A673 (cell line): ENCODE data around the gene EML6. TPM values are rescaled to one million over a fixed set of nuclear protein-coding genes. Genes with fewer than 3 reads are reported as not detected.
A peak's percentile ranks its signal among the peaks of the same experiment; 100 is the strongest.

ENCODE experiments used
- BruUV-seq: library from RNA; stranded (reverse); fragments of 400-500 nt; replicated peaks from 2 replicates; lab custom pipeline; 2021; lab: Mats Ljungman, UMichigan
- CTCF ChIA-PET: fragments of 300-600 bp; sonication (Branson Sonifier 250); formaldehyde crosslinking; loops from one replicate; lab custom pipeline; 2022; ENCODE audit warnings: antibody characterized with exemption; lab: Charles Lee
- POLR2A ChIA-PET: fragments of 300-600 bp; sonication (Branson Sonifier 250); formaldehyde crosslinking; loops from one replicate; lab custom pipeline; 2022; ENCODE audit warnings: antibody characterized with exemption; ENCODE audit not compliant: low non-redundant PET; lab: Charles Lee
- DNase-seq: peaks from one replicate; pipeline ENCODE4 v3.0.0-alpha.2; 2015; ENCODE audit warnings: low spot score
- H3K27ac ChIP-seq: fragments of 200-600 bp; sonication (generic); 2 replicates; pipeline ENCODE4 v1.5.1; 2016; ENCODE audit warnings: mixed run types, low read depth, mild to moderate bottlenecking, mixed read lengths, antibody characterized with exemption, low read length; ENCODE audit not compliant: poor library complexity, severe bottlenecking
- H3K27me3 ChIP-seq: fragments of 200-600 bp; sonication (generic); replicated peaks from 2 replicates; pipeline ENCODE4 v1.6.1; 2017; ENCODE audit warnings: mixed run types, low read depth, mild to moderate bottlenecking, mixed read lengths, antibody characterized with exemption, low read length; ENCODE audit not compliant: insufficient read depth, poor library complexity
- H3K36me3 ChIP-seq: fragments of 200-600 bp; sonication (generic); 2 replicates; pipeline ENCODE4 v1.6.1; 2016; ENCODE audit warnings: mixed run types, mild to moderate bottlenecking, mixed read lengths, antibody characterized with exemption, low read length; ENCODE audit not compliant: insufficient read depth, poor library complexity, severe bottlenecking
- H3K4me1 ChIP-seq: fragments of 200-600 bp; sonication (generic); 2 replicates; pipeline ENCODE4 v1.6.1; 2017; ENCODE audit warnings: mixed run types, mild to moderate bottlenecking, mixed read lengths, antibody characterized with exemption, low read length; ENCODE audit not compliant: insufficient read depth, poor library complexity, severe bottlenecking
- H3K4me3 ChIP-seq: fragments of 200-600 bp; sonication (generic); 2 replicates; pipeline ENCODE4 v1.5.1; 2016; ENCODE audit warnings: low read depth, mixed run types, mild to moderate bottlenecking, mixed read lengths, low read length; ENCODE audit not compliant: poor library complexity, severe bottlenecking
- H3K9me3 ChIP-seq: fragments of 200-600 bp; sonication (generic); 2 replicates; pipeline ENCODE4 v1.6.1; 2016; ENCODE audit warnings: mixed run types, low read depth, mild to moderate bottlenecking, mixed read lengths, antibody characterized with exemption, low read length; ENCODE audit not compliant: poor library complexity, severe bottlenecking
- EZH2 ChIP-seq: fragments of 200-600 bp; sonication (generic); IDR thresholded peaks from 2 replicates; pipeline ENCODE4 v1.6.1; 2017; ENCODE audit warnings: borderline replicate concordance, low read depth, mild to moderate bottlenecking, mixed read lengths, antibody characterized with exemption, low read length; ENCODE audit not compliant: poor library complexity, severe bottlenecking
- intact Hi-C: fragments of 100-400 bp; cut with micrococcal nuclease; formaldehyde crosslinking; loops from one replicate; pipeline ENCODE4 v1.10.0; 2022; ENCODE audit not compliant: unreplicated experiment
- total RNA-seq: library from RNA; stranded (reverse); gene quantifications from 2 replicates; pipeline ENCODE4 v1.2.3, GENCODE V29; 2021
- TF ChIP-seq, protein P1 (sequence below): fragments of 300-800, 200-600 bp; sonication (generic); conservative IDR thresholded peaks from 2 replicates; pipeline ENCODE4 v1.5.1; 2017; ENCODE audit warnings: low read depth, mild to moderate bottlenecking, antibody characterized with exemption, low read length, moderate library complexity, mixed read lengths

Gene EML6
- total RNA-seq, 1 experiment from 2014 or later: 1.9 TPM

GRCh38 chr2:54901224-54901986, 177.9 kb downstream of the EML6 start:
- H3K4me3 ChIP-seq: no peak overlapping the region
- DNase-seq: no peak
- no TSS peak for BruUV-seq
- H3K4me1 ChIP-seq: peaks cover 27% of the 10 kb centered on the region
- ChIA-PET POLR2A (no interaction called here), CTCF (no interaction called here)
- H3K27me3 ChIP-seq: no peaks in the 10 kb centered on the region
- intact Hi-C loops: loop anchor here (2.0 to 5.0 kb wide), 2 partner anchors 146 to 273 kb away; no protein-coding TSS in a partner anchor
- no peak overlapping the region for H3K27ac ChIP-seq
- TF ChIP-seq EZH2: no peak
- TF ChIP-seq, protein P1, sequence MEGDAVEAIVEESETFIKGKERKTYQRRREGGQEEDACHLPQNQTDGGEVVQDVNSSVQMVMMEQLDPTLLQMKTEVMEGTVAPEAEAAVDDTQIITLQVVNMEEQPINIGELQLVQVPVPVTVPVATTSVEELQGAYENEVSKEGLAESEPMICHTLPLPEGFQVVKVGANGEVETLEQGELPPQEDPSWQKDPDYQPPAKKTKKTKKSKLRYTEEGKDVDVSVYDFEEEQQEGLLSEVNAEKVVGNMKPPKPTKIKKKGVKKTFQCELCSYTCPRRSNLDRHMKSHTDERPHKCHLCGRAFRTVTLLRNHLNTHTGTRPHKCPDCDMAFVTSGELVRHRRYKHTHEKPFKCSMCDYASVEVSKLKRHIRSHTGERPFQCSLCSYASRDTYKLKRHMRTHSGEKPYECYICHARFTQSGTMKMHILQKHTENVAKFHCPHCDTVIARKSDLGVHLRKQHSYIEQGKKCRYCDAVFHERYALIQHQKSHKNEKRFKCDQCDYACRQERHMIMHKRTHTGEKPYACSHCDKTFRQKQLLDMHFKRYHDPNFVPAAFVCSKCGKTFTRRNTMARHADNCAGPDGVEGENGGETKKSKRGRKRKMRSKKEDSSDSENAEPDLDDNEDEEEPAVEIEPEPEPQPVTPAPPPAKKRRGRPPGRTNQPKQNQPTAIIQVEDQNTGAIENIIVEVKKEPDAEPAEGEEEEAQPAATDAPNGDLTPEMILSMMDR: no peak
- no peaks in the 10 kb centered on the region for H3K9me3 ChIP-seq
- H3K36me3 ChIP-seq: no peaks in the 10 kb centered on the region

DNA sequence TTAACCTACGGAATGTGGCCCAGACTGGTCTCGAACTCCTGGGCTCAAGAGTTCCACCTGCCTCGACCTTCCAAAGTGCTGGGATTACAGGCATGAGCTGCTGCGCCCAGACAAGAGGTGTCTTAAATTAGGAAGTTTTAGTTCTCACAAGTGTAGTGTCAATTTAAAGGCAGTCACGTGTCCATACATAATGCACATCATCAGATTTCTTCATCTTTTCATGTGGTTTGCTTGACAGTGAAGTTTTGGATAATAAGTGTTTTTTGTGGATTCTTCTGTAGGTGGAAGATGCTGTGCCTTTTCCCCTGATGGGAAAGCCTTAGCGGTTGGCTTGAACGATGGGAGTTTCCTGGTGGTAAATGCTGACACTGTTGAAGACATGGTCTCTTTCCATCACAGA, 179.3 kb downstream of the EML6 start:
- intact Hi-C loops: loop anchor here (5.0 kb wide), 1 partner anchor 145 kb away; no protein-coding TSS in a partner anchor
- no peaks in the 10 kb centered on the region for H3K36me3 ChIP-seq
- ChIA-PET POLR2A (no interaction called here), CTCF (no interaction called here)
- H3K4me3 ChIP-seq: no peak overlapping the region
- peaks cover 22% of the 10 kb centered on the region for H3K4me1 ChIP-seq
- DNase-seq: no peak
- no TSS peak for BruUV-seq
- H3K9me3 ChIP-seq: no peaks in the 10 kb centered on the region
- no peak overlapping the region for H3K27ac ChIP-seq
- H3K27me3 ChIP-seq: no peaks in the 10 kb centered on the region
- no peak for TF ChIP-seq EZH2
- TF ChIP-seq, protein P1: no peak

GRCh38 chr2:54903736-54904554, 180.5 kb downstream of the EML6 start:
- H3K27me3 ChIP-seq: no peaks in the 10 kb centered on the region
- no peak for TF ChIP-seq EZH2
- TF ChIP-seq, protein P1: no peak
- intact Hi-C loops: loop anchor here (5.0 kb wide), 1 partner anchor 143 kb away; no protein-coding TSS in a partner anchor
- H3K27ac ChIP-seq: peak overlapping the region; percentile 16
- no peak overlapping the region for H3K4me3 ChIP-seq
- CTCF ChIA-PET: no interaction called here
- DNase-seq: peak; percentile 96
- POLR2A ChIA-PET: interaction anchor here (0.6 kb wide), 1 partner anchor 616 kb away, joined by 3 read pairs; the partner anchor contains the start of gene CFAP36
- H3K36me3 ChIP-seq: no peaks in the 10 kb centered on the region
- H3K4me1 ChIP-seq: peaks cover 14% of the 10 kb centered on the region
- H3K9me3 ChIP-seq: no peaks in the 10 kb centered on the region
- no TSS peak for BruUV-seq
